ENCODE results near the gene MMEL1. TPM values are rescaled to one million over a fixed set of nuclear protein-coding genes. Genes with fewer than 3 reads are reported as not detected.
A peak's percentile ranks its signal among the peaks of the same experiment; 100 is the strongest.
"Not testable (repeated sequence)": the region's sequence is repeated elsewhere in the genome, so short reads cannot be mapped to it uniquely, and the experiment has no call there.

The MMEL1 gene
- total RNA-seq (1 to 10 TPM; 2.0 to 3.7 (median 2.5) TPM), polyA plus RNA-seq (10 to 100 TPM; 12.5 to 20.5 TPM), total RNA-seq (0.54 reads per million)

- Mint-ChIP-seq H3K9me3 (peaks cover 0 to 22% (median 0%) of the 10 kb centered on the region in 11 donors), H3K36me3 (peaks cover 0 to 18% (median 0%) of the 10 kb centered on the region in 5 donors), H3K4me3 (no peak within 1 kb of the TSS), H3K4me1 (peaks cover 0 to 16% (median 8%) of the 10 kb centered on the region in 7 donors), H3K27ac (peak within 1 kb of the TSS in 1 of 9 donors; percentile 38), H3K27me3 (peaks cover 4 to 20% (median 19%) of the 10 kb centered on the region in 5 donors)
- Histone ChIP-seq H3K9me3 (ENCODE audit: control insufficient read depth in 2 of 3, low read length in 3 of 3) (no peaks in the 10 kb centered on the region), H3K4me3 (ENCODE audit: low read length) (no peak within 1 kb of the TSS), H3K4me1 (ENCODE audit: control insufficient read depth in 2 of 2, insufficient read depth in 2 of 2, low read length in 2 of 2) (no peaks in the 10 kb centered on the region), H3K27me3 (ENCODE audit: control insufficient read depth in 2 of 2, insufficient read depth in 2 of 2, low read length in 2 of 2) (peaks cover 0 to 6% of the 10 kb centered on the region in 2 donors), H3K36me3 (ENCODE audit: control insufficient read depth in 2 of 3, insufficient read depth in 3 of 3, low read length in 3 of 3) (no peaks in the 10 kb centered on the region), H3K27ac (ENCODE audit: low read depth, low read length) (no peak within 1 kb of the TSS)
- intact Hi-C loops (cut with micrococcal nuclease), result no loop called here
- DNase-seq, result peak in 1 of 9 donors; percentile 5
- CTCF ChIA-PET, result no interaction called here
- ATAC-seq, result no peak
- POLR2A ChIA-PET, result interaction anchor here (1.3 kb wide), 1 partner anchor 48 kb away, joined by 4 read pairs; no protein-coding TSS in a partner anchor
Measured at GRCh38 chr1:2632561-2633361, at the start of gene MMEL1. Gene MMEL1, minus strand, starts transcription at chr1:2633016. Its CDS starts 3,532 bp downstream, at chr1:2629484.

GRCh38 chr1:2676726-2677125 lies 43.9 kb upstream of the MMEL1 start:
- DNase-seq; H3K36me3 ChIP-seq (ENCODE audit: control insufficient read depth in 2 of 3, insufficient read depth in 3 of 3, low read length in 3 of 3); H3K4me3 Mint-ChIP-seq: not testable (repeated sequence)

GRCh38 chr1:2671656-2672055 lies 38.8 kb upstream of the MMEL1 start:
- DNase-seq; H3K4me1 ChIP-seq (ENCODE audit: control insufficient read depth in 2 of 2, insufficient read depth in 2 of 2, low read length in 2 of 2); POLR2A ChIA-PET; H3K4me3 ChIP-seq (ENCODE audit: low read length); H3K36me3 Mint-ChIP-seq; H3K4me1 Mint-ChIP-seq; H3K4me3 Mint-ChIP-seq; intact Hi-C loops (cut with micrococcal nuclease); H3K27me3 ChIP-seq (ENCODE audit: control insufficient read depth in 2 of 2, insufficient read depth in 2 of 2, low read length in 2 of 2); H3K27me3 Mint-ChIP-seq; ATAC-seq; H3K27ac Mint-ChIP-seq; H3K9me3 Mint-ChIP-seq; H3K36me3 ChIP-seq (ENCODE audit: control insufficient read depth in 2 of 3, insufficient read depth in 3 of 3, low read length in 3 of 3); CTCF ChIA-PET; H3K27ac ChIP-seq (ENCODE audit: low read depth, low read length); H3K9me3 ChIP-seq (ENCODE audit: control insufficient read depth in 2 of 3, low read length in 3 of 3): not testable (repeated sequence)

More at GRCh38 chr1:2676726-2677125, 43.9 kb upstream of the MMEL1 start:
- H3K27me3 Mint-ChIP-seq; H3K9me3 ChIP-seq (ENCODE audit: control insufficient read depth in 2 of 3, low read length in 3 of 3); H3K27ac ChIP-seq (ENCODE audit: low read depth, low read length); H3K4me1 ChIP-seq (ENCODE audit: control insufficient read depth in 2 of 2, insufficient read depth in 2 of 2, low read length in 2 of 2); H3K27me3 ChIP-seq (ENCODE audit: control insufficient read depth in 2 of 2, insufficient read depth in 2 of 2, low read length in 2 of 2); H3K4me1 Mint-ChIP-seq; H3K27ac Mint-ChIP-seq; H3K9me3 Mint-ChIP-seq; H3K36me3 Mint-ChIP-seq; ATAC-seq; intact Hi-C loops (cut with micrococcal nuclease); POLR2A ChIA-PET; H3K4me3 ChIP-seq (ENCODE audit: low read length); CTCF ChIA-PET: not testable (repeated sequence)

GRCh38 chr1:2659806-2660205 lies 27.0 kb upstream of the MMEL1 start:
- DNase-seq, result peak in 2 of 9 donors; percentile 24 to 29
- H3K4me1 ChIP-seq (ENCODE audit: control insufficient read depth in 2 of 2, insufficient read depth in 2 of 2, low read length in 2 of 2); H3K36me3 ChIP-seq (ENCODE audit: control insufficient read depth in 2 of 3, insufficient read depth in 3 of 3, low read length in 3 of 3); CTCF ChIA-PET; H3K9me3 Mint-ChIP-seq; H3K36me3 Mint-ChIP-seq; H3K27ac ChIP-seq (ENCODE audit: low read depth, low read length); H3K27me3 ChIP-seq (ENCODE audit: control insufficient read depth in 2 of 2, insufficient read depth in 2 of 2, low read length in 2 of 2); H3K9me3 ChIP-seq (ENCODE audit: control insufficient read depth in 2 of 3, low read length in 3 of 3); H3K4me3 Mint-ChIP-seq; intact Hi-C loops (cut with micrococcal nuclease); POLR2A ChIA-PET; H3K4me3 ChIP-seq (ENCODE audit: low read length); H3K27ac Mint-ChIP-seq; H3K4me1 Mint-ChIP-seq; ATAC-seq: not testable (repeated sequence)
- H3K27me3 Mint-ChIP-seq, result peaks cover under 1 to 11% (median 11%) of the 10 kb centered on the region in 5 donors

GRCh38 chr1:2657909-2658308 lies 25.1 kb upstream of the MMEL1 start:
- H3K9me3 Mint-ChIP-seq, result peaks cover 0 to 11% (median 0%) of the 10 kb centered on the region in 11 donors
- H3K4me1 Mint-ChIP-seq, result peaks cover 0 to 10% (median 0%) of the 10 kb centered on the region in 7 donors
- intact Hi-C loops (cut with micrococcal nuclease); H3K36me3 Mint-ChIP-seq; POLR2A ChIA-PET; H3K4me1 ChIP-seq (ENCODE audit: control insufficient read depth in 2 of 2, insufficient read depth in 2 of 2, low read length in 2 of 2); H3K36me3 ChIP-seq (ENCODE audit: control insufficient read depth in 2 of 3, insufficient read depth in 3 of 3, low read length in 3 of 3); H3K4me3 ChIP-seq (ENCODE audit: low read length); H3K27ac ChIP-seq (ENCODE audit: low read depth, low read length); ATAC-seq; H3K9me3 ChIP-seq (ENCODE audit: control insufficient read depth in 2 of 3, low read length in 3 of 3); H3K4me3 Mint-ChIP-seq; H3K27ac Mint-ChIP-seq; CTCF ChIA-PET: not testable (repeated sequence)
- peaks cover 5 to 30% (median 30%) of the 10 kb centered on the region in 5 donors for H3K27me3 Mint-ChIP-seq
- DNase-seq, result peak in 2 of 9 donors; percentile 9 to 20
- peaks cover 0 to 15% of the 10 kb centered on the region in 2 donors for H3K27me3 ChIP-seq (ENCODE audit: control insufficient read depth in 2 of 2, insufficient read depth in 2 of 2, low read length in 2 of 2)

GRCh38 chr1:2657124-2657523 lies 24.3 kb upstream of the MMEL1 start:
- H3K27ac Mint-ChIP-seq; H3K4me3 ChIP-seq (ENCODE audit: low read length); intact Hi-C loops (cut with micrococcal nuclease); ATAC-seq; H3K27ac ChIP-seq (ENCODE audit: low read depth, low read length); POLR2A ChIA-PET; H3K36me3 ChIP-seq (ENCODE audit: control insufficient read depth in 2 of 3, insufficient read depth in 3 of 3, low read length in 3 of 3); H3K4me3 Mint-ChIP-seq; H3K9me3 ChIP-seq (ENCODE audit: control insufficient read depth in 2 of 3, low read length in 3 of 3); H3K36me3 Mint-ChIP-seq; CTCF ChIA-PET; H3K4me1 ChIP-seq (ENCODE audit: control insufficient read depth in 2 of 2, insufficient read depth in 2 of 2, low read length in 2 of 2): not testable (repeated sequence)
- peak in 2 of 9 donors; percentile 5 to 21 for DNase-seq
- H3K9me3 Mint-ChIP-seq, result peaks cover 0 to 11% (median 0%) of the 10 kb centered on the region in 11 donors
- H3K27me3 Mint-ChIP-seq, result peaks cover 5 to 37% (median 37%) of the 10 kb centered on the region in 5 donors
- peaks cover 0 to 10% (median 0%) of the 10 kb centered on the region in 7 donors for H3K4me1 Mint-ChIP-seq
- peaks cover 3 to 15% of the 10 kb centered on the region in 2 donors for H3K27me3 ChIP-seq (ENCODE audit: control insufficient read depth in 2 of 2, insufficient read depth in 2 of 2, low read length in 2 of 2)
